ENCODE data around the gene CST6.

The CST6 gene

DNA sequence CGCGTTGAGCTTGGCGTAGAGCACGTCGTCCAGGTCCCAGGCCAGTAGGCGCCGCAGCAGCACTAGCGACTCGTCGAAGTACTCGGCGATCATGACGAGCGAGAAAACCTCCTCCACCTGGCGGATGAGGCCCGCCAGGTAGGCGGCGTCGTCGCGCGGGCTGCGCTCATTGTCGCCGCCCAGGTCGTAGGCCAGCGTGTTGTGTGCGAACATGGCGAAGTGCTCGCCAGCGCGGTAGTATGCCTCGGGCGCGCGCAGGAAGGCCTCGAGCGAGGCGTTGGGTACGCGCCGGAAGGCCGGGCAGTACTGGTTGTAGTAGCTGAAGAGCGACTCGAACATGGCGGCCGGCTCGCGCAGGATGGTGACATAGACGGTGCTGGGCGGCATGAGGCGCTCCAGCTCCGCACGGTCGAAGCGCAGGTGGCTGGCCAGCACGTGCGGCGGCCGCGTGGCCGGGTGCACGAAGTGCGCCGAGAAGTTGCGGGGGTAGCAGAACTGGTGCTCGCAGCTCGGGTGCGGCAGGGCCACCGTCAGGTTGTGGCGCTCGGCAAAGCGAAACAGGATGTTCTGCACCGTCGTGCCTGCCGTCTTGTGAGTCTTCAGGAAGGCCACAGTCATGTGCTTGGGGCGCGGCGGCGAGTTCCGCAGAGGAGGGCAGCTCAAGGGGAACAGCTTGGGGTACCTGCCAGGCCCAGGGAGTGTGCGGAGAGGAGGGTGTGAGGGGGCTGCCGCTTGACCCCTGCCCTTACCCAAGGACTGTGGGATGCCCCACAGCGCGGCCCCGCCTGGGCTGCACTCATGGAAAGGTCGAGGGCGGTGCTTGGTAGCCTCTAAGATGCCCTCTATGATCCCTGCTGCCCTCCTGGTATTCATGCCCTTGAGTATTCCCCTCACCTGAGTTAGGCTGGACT, 31.4 kb downstream of the CST6 start:
- no peak for FAIRE-seq

DNA sequence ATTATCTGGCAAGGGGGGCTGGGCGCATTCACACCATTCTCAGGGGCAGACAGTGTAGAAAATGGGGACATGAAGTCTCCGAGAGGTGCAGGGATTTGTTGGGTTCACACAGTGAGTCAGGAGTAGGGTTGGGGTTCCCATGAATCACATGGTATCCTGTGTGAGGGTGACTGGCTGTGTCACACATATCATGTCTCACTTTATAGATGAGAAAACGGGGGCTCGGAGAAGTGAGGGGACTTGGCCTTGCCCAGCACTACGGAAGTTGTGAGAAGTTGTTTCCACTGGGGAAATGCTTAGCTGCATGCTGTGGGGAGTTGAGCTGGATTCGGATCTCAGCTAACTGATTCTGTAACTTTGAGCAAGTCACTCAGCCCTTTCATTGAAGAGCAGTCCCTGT, 32.9 kb downstream of the CST6 start:
- DNase-seq (ENCODE audit: insufficient read length, low spot score) (no peak), FAIRE-seq (peak; percentile 64)

More for the DNA sequence above, 31.4 kb downstream of the CST6 start:
- no peak for DNase-seq (ENCODE audit: insufficient read length, low spot score)

- DNase-seq (ENCODE audit: insufficient read length, low spot score), result peak; percentile 92
- FAIRE-seq, result peak; percentile 89
Observed at GRCh38 chr11:66045177-66045639, 33.4 kb downstream of the CST6 start.

DNA sequence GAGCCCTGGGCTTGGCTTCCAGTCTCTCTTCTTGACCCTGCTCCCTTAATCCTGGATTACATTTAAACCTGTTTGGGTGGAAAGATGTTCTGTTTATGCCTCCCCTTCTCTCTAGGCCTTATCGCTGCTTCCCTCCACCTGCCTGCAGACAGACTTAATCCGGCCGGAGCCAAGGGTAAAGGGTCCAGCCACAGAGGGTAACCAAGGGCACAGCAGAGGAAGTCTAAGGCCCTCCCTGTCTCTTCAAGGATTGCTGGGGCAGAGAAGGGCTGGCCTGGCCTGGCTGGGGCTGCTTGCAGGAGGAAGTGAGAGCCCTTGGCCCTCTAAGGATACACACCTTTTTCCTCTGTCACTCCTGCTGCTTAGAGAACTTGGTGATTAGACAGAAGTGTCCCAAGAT, 35.1 kb downstream of the CST6 start:
- DNase-seq (ENCODE audit: insufficient read length, low spot score), result no peak
- FAIRE-seq, result no peak

GRCh38 chr11:66047541-66048365, 35.9 kb downstream of the CST6 start:
- FAIRE-seq, result no peak
- DNase-seq (ENCODE audit: insufficient read length, low spot score), result no peak

- DNase-seq (ENCODE audit: insufficient read length, low spot score), result no peak
- no peak for FAIRE-seq
Observed at GRCh38 chr11:66048547-66049323, 36.9 kb downstream of the CST6 start, which contains the start of gene GAL3ST3. Gene GAL3ST3 (minus strand): TSS chr11:66049161. CDS start chr11:66045415, 3,746 bp downstream.

GRCh38 chr11:66050581-66051231, 38.9 kb downstream of the CST6 start:
- DNase-seq (ENCODE audit: insufficient read length, low spot score) (no peak), FAIRE-seq (no peak)

- FAIRE-seq, result peak; percentile 11
Observed at GRCh38 chr11:66051371-66051765, 39.6 kb downstream of the CST6 start.

DNA sequence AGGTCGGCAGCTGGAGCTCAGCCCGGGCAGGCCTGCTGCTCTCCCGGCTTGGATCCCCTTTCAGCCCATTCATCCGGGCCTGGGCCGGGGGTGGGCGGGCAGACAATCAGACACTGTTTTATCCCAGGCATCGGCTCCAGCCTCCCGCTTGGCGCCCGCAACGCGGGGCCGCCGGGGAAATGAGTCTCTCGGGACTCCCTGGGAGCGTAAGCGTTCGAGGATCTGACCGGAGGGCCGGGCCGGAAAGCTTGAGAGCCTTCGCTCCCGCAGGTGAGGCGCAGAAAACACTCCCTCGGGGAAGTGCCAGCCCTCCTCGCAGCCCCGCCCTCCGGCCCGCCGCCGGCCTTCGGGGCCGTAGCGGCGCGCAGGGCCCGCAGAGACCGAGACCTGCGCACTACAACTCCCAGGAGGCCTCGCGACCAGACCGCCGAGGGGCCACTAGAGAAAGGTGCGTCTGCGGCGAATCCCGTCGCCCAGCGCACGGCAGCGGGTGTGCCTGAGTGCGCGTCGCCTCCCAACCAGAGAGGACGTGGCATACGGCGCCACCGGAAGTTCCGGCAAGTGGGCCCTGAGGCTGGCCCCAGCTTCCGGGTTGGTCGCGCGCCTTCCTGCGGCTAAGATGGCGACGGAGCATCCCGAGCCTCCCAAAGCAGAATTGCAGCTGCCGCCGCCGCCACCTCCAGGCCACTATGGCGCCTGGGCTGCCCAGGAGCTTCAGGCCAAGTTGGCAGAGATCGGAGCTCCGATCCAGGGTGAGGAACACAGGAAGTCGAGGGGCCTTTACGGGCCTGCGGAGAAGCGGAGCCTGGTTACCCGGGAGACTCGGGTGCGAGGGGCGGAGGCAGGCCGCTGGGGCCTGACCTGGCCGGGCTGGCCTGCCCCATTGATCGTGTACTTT, 40.2 kb downstream of the CST6 start, which contains the start of gene SF3B2:
SF3B2 (plus strand) TSS at position 599 of the 898 bp plus-strand sequence; CDS start at position 620, 21 bp downstream.
- FAIRE-seq, result peak; percentile 94
- peak; percentile 94 for DNase-seq (ENCODE audit: insufficient read length, low spot score)

More at GRCh38 chr11:66051371-66051765, 39.6 kb downstream of the CST6 start:
- DNase-seq (ENCODE audit: insufficient read length, low spot score), result no peak

GRCh38 chr11:66052664-66052982, 40.8 kb downstream of the CST6 start:
- DNase-seq (ENCODE audit: insufficient read length, low spot score) (no peak), FAIRE-seq (no peak)

DNA sequence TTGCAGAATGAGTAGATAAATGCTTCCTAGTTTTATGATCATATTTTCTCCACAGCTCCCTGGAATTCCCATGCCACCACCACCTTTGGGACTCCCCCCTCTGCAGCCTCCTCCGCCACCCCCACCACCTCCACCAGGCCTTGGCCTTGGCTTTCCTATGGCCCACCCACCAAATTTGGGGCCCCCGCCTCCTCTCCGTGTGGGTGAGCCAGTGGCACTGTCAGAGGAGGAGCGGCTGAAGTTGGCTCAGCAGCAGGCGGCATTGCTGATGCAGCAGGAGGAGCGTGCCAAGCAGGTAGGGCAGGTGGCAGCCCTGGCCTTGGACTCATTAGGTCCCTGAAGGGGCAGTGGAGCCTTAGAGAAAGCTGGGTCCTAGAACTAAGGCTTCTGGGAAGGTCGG, 43.2 kb downstream of the CST6 start:
- FAIRE-seq, result no peak
- DNase-seq (ENCODE audit: insufficient read length, low spot score), result no peak

GRCh38 chr11:66056501-66056900, 44.7 kb downstream of the CST6 start:
- DNase-seq (ENCODE audit: insufficient read length, low spot score), result no peak
- FAIRE-seq, result no peak

DNA sequence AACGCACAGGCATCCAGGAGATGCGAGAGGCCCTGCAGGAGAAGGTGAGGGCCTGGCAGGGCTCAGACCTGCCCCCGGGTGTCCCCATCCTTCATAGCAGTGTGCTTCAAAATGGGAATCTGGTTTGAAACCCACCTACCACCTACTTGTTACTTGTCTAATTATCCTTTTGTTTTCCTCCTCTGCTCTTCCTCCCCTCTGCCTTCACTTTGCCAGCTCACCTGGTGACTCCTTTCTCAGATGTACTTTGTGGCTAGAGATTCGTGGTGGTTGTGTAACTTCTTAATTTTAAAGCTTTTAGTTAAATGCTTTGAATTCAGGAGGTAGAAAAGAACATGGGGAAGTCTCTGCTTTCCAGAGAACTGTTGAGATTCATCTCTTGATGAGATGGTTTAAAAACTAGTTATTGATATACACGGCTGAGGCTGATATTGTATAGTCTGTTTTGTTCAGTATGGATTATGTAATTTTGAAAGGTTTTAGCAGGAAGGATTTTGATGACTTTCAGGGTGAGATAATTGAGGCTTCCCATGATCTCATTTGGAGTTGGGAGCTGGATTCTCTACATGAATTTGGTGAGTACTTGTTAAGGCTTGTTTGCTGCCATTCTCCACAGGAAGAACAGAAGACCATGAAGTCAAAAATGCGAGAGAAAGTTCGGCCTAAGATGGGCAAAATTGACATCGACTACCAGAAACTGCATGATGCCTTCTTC, 48.3 kb downstream of the CST6 start:
- no peak for FAIRE-seq
- no peak for DNase-seq (ENCODE audit: insufficient read length, low spot score)

DNA sequence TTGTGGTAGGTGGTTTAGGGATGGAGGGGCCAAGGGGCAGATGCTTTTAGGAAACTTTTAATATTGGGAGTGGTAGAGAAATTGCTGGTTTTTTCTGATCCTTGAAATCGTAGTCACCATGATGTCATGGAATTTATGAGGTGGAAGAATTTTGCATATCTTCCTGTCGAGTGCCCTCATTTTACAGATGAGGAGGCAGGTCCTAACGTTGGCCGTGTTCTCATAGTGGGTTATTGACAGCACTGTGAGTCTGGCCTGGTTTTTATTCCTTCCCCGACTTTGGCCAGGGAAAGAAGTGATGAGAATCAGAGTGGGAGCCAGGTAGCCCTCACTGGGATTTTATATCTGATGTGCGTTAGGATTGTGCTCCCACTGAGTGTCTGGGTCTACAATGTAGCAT, 49.5 kb downstream of the CST6 start:
- DNase-seq (ENCODE audit: insufficient read length, low spot score), result no peak
- FAIRE-seq, result no peak

GRCh38 chr11:66062408-66062807, 50.6 kb downstream of the CST6 start:
- DNase-seq (ENCODE audit: insufficient read length, low spot score) (no peak), FAIRE-seq (no peak)
